HL-60 (cell line): ENCODE data around the gene SRSF2.

Source experiments
- DNase-seq, 2 experiments: peaks; one replicate each; pipeline ENCODE4 v3.0.0-alpha.2; 2010 to 2020; ENCODE audit warnings: low read depth in 1 of 2, low spot score in 1 of 2
- H3K27ac ChIP-seq: fragments of 250-450 bp; sonication (Bioruptor Pico); replicated peaks from 2 replicates; pipeline ENCODE4 v1.5.1; 2020; ENCODE audit warnings: mild to moderate bottlenecking, moderate library complexity
- H3K27me3 ChIP-seq: fragments of 250-450 bp; sonication (Bioruptor Pico); 2 replicates; pipeline ENCODE4 v1.5.1; 2021; ENCODE audit warnings: mild to moderate bottlenecking, moderate library complexity; ENCODE audit not compliant: insufficient read depth, poor library complexity, severe bottlenecking
- H3K4me3 ChIP-seq: replicated peaks from 2 replicates; pipeline ENCODE4 v1.5.1; 2011; ENCODE audit warnings: mild to moderate bottlenecking, control low read depth, low read length; ENCODE audit not compliant: insufficient read depth
- CTCF ChIP-seq: IDR thresholded peaks from one replicate; pipeline ENCODE4 v1.5.1; 2011; ENCODE audit warnings: low read length, control low read depth, inconsistent platforms; ENCODE audit not compliant: insufficient read depth
- GABPA ChIP-seq: IDR thresholded peaks from 2 replicates; pipeline ENCODE4 v1.6.1; 2012; ENCODE audit warnings: low read depth
- POLR2AphosphoS5 ChIP-seq: IDR thresholded peaks from 2 replicates; pipeline ENCODE4 v1.6.1; 2012; ENCODE audit warnings: low read depth
- SPI1 ChIP-seq: IDR thresholded peaks from 2 replicates; pipeline ENCODE4 v1.6.1; 2012; ENCODE audit warnings: low read depth, mild to moderate bottlenecking, borderline replicate concordance
- TF ChIP-seq, protein P1 (sequence below): IDR thresholded peaks from 2 replicates; pipeline ENCODE4 v1.6.1; 2012; ENCODE audit warnings: low read depth; ENCODE audit not compliant: insufficient replicate concordance

The SRSF2 gene

DNA sequence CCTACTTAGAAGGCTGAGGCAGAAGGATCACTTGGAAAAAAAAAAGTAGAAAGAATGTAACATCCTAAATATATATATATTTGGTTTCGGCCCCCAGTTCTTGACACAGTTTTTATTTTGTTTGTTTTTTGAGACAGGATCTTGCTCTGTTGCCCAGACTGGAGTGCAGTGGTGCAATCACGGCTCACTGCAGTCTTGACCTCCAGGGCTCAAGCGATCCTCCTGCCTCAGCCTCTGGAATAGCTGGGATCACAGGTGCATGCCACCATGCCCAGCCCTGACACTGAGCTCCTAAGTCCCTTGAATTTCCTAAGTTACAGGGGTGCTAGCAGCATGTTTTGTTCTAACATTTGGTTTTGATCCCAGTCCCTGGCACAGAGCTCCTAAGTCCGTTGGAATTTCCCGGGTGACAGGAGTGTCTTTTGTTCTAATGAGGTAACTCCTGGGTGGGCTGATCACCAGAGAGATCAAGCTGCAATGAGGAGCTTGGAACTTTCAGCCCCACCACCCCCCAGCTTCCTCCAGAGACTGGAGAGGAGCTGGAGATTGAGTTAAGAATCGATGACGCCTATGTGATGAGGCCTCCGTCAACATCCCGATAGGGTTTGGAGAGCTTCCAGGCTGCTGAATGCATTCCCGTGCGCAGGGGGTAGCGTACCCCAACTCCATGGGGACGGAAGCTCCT, 46.4 kb downstream of the SRSF2 start:
- Histone ChIP-seq H3K27me3 (no peaks in the 10 kb centered on the region), H3K27ac (no peak overlapping the region), H3K4me3 (no peak overlapping the region)
- TF ChIP-seq CTCF (no peak), SPI1 (no peak), POLR2AphosphoS5 (no peak), GABPA (no peak)
- TF ChIP-seq, protein P1, sequence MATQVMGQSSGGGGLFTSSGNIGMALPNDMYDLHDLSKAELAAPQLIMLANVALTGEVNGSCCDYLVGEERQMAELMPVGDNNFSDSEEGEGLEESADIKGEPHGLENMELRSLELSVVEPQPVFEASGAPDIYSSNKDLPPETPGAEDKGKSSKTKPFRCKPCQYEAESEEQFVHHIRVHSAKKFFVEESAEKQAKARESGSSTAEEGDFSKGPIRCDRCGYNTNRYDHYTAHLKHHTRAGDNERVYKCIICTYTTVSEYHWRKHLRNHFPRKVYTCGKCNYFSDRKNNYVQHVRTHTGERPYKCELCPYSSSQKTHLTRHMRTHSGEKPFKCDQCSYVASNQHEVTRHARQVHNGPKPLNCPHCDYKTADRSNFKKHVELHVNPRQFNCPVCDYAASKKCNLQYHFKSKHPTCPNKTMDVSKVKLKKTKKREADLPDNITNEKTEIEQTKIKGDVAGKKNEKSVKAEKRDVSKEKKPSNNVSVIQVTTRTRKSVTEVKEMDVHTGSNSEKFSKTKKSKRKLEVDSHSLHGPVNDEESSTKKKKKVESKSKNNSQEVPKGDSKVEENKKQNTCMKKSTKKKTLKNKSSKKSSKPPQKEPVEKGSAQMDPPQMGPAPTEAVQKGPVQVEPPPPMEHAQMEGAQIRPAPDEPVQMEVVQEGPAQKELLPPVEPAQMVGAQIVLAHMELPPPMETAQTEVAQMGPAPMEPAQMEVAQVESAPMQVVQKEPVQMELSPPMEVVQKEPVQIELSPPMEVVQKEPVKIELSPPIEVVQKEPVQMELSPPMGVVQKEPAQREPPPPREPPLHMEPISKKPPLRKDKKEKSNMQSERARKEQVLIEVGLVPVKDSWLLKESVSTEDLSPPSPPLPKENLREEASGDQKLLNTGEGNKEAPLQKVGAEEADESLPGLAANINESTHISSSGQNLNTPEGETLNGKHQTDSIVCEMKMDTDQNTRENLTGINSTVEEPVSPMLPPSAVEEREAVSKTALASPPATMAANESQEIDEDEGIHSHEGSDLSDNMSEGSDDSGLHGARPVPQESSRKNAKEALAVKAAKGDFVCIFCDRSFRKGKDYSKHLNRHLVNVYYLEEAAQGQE: no peak
- no peak for DNase-seq

DNA sequence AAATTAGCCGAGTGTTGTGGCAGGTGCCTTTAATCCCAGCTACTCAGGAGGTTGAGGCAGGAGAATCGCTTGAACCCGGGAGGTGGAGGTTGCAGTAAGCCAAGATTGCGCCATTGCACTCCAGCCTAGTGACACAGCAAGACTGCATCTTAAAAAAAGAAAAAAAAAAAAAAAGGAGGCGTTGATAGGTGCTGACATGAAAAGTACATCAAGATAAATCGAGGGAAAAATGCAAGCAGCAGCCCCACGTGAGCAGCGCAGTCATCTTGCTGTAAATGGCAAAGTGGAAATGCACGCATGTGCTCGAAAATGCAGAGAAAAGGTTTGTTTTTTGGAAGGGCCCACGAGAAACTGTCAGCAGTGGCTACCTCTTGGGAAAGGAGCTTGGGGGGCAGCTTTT, 47.3 kb downstream of the SRSF2 start:
- TF ChIP-seq CTCF (no peak), SPI1 (no peak), POLR2AphosphoS5 (no peak), GABPA (no peak)
- TF ChIP-seq, protein P1: no peak
- Histone ChIP-seq H3K4me3 (no peak overlapping the region), H3K27ac (no peak overlapping the region), H3K27me3 (no peaks in the 10 kb centered on the region)
- no peak for DNase-seq

GRCh38 chr17:76688165-76688622, 48.9 kb downstream of the SRSF2 start:
- DNase-seq: no peak
- Histone ChIP-seq H3K4me3 (no peak overlapping the region), H3K27ac (no peak overlapping the region), H3K27me3 (no peaks in the 10 kb centered on the region)
- TF ChIP-seq CTCF (no peak), SPI1 (no peak), POLR2AphosphoS5 (no peak), GABPA (no peak)
- TF ChIP-seq, protein P1: no peak
